H1 (cell line): Measurements from ENCODE around the gene PTPRG. TPM values are rescaled to one million over a fixed set of nuclear protein-coding genes. Genes with fewer than 3 reads are reported as not detected.

Experiments
- CTCF ChIA-PET: fragments of 300-600 bp; sonication (Branson Sonifier 250); formaldehyde crosslinking; loops from one replicate; lab custom pipeline; 2021; ENCODE audit not compliant: partially characterized antibody; lab: Charles Lee
- POLR2A ChIA-PET: fragments of 300-600 bp; sonication (Branson Sonifier 250); formaldehyde crosslinking; loops from one replicate; lab custom pipeline; 2021; ENCODE audit warnings: inconsistent platforms; ENCODE audit not compliant: partially characterized antibody; lab: Charles Lee
- DNase-seq, 2 experiments: peaks; one replicate each; pipeline versions ENCODE4 v3.0.0 to v3.0.0-alpha.2; 2010 to 2022; ENCODE audit warnings: low spot score in 2 of 2, low read depth in 1 of 2, mixed read lengths in 1 of 2
- FAIRE-seq: peaks from 2 replicates; lab custom pipeline; 2011; peaks lifted over from hg19 to GRCh38; lab: Jason Lieb, UNC
- H2AFZ ChIP-seq: 2 replicates; pipeline ENCODE4 v1.8.1; 2012; ENCODE audit warnings: low read length, inconsistent platforms
- H2AK5ac ChIP-seq: 2 replicates; pipeline ENCODE4 v1.6.1; 2013; ENCODE audit warnings: low read depth, low read length
- H2BK120ac ChIP-seq: replicated peaks from 2 replicates; pipeline ENCODE3; 2013; ENCODE audit warnings: low read depth, low read length, inconsistent platforms
- H2BK12ac ChIP-seq: 2 replicates; pipeline ENCODE4 v1.6.1; 2013; ENCODE audit warnings: low read depth, low read length
- H2BK15ac ChIP-seq: 2 replicates; pipeline ENCODE4 v1.6.1; 2013; ENCODE audit warnings: low read length
- H2BK20ac ChIP-seq: 2 replicates; pipeline ENCODE4 v1.6.1; 2013; ENCODE audit warnings: low read length
- H2BK5ac ChIP-seq: 2 replicates; pipeline ENCODE4 v1.6.1; 2013; ENCODE audit warnings: low read depth, low read length
- H3K14ac ChIP-seq: 2 replicates; pipeline ENCODE4 v1.6.1; 2013; ENCODE audit warnings: inconsistent platforms; ENCODE audit not compliant: insufficient read length
- H3K18ac ChIP-seq: 2 replicates; pipeline ENCODE4 v1.6.1; 2013; ENCODE audit warnings: low read length; ENCODE audit errors: extremely low read depth
- H3K23ac ChIP-seq: 2 replicates; pipeline ENCODE4 v1.6.1; 2013; ENCODE audit warnings: inconsistent platforms; ENCODE audit not compliant: insufficient read length
- H3K23me2 ChIP-seq: 2 replicates; pipeline ENCODE4 v1.6.1; 2013; ENCODE audit warnings: low read depth, low read length
- H3K27ac ChIP-seq: 2 replicates; pipeline ENCODE4 v1.6.1; 2011; ENCODE audit warnings: low read depth, low read length, inconsistent platforms
- H3K27me3 ChIP-seq, 4 experiments: replicated peaks in 1 of 4; 1 replicate in 1 of 4; 2 replicates in 3 of 4; pipeline versions ENCODE4 v1.6.1 to v1.8.1; 2011 to 2013; ENCODE audit warnings: low read length in 3 of 4, mild to moderate bottlenecking in 3 of 4, inconsistent platforms in 2 of 4, mixed read lengths in 2 of 4, moderate library complexity in 1 of 4; ENCODE audit not compliant: control insufficient read depth in 3 of 4, insufficient read depth in 3 of 4; ENCODE audit errors: extremely low read depth in 1 of 4
- H3K36me3 ChIP-seq, 4 experiments: 2 replicates each; pipeline versions ENCODE4 v1.6.1 to v1.8.1; 2011 to 2013; ENCODE audit warnings: mild to moderate bottlenecking in 4 of 4, low read length in 3 of 4, moderate library complexity in 2 of 4, control low read depth in 1 of 4, inconsistent platforms in 1 of 4; ENCODE audit not compliant: insufficient read depth in 4 of 4, control insufficient read depth in 2 of 4
- H3K4ac ChIP-seq: replicated peaks from 2 replicates; pipeline ENCODE3; 2013; ENCODE audit warnings: low read length, low read depth, mixed read lengths, inconsistent platforms; ENCODE audit not compliant: insufficient read length
- H3K4me1 ChIP-seq, 4 experiments: replicated peaks in 1 of 4; 1 replicate in 1 of 4; 2 replicates in 3 of 4; pipeline versions ENCODE4 v1.6.1 to v1.8.1; 2011 to 2013; ENCODE audit warnings: low read length in 3 of 4, inconsistent platforms in 2 of 4, mixed read lengths in 1 of 4; ENCODE audit not compliant: insufficient read depth in 4 of 4, control insufficient read depth in 3 of 4
- H3K4me2 ChIP-seq, 2 experiments: 2 replicates each; pipeline versions ENCODE4 v1.6.1 to v1.8.1; 2011 to 2013; ENCODE audit warnings: low read depth in 2 of 2, low read length in 2 of 2, control low read depth in 1 of 2, inconsistent platforms in 1 of 2, mild to moderate bottlenecking in 1 of 2; ENCODE audit not compliant: insufficient read depth in 1 of 2
- H3K4me3 ChIP-seq, 4 experiments: fragments of 200-600, 300-600 bp in 1 of 4; sonication (generic), shearing (Covaris generic), sonication (Bioruptor Twin) in 1 of 4; 2 replicates each; pipeline versions ENCODE4 v1.5.1 to v1.8.1; 2011 to 2016; ENCODE audit warnings: low read length in 4 of 4, low read depth in 3 of 4, control low read depth in 2 of 4, inconsistent platforms in 2 of 4, mild to moderate bottlenecking in 2 of 4, mixed read lengths in 1 of 4, moderate library complexity in 1 of 4; ENCODE audit not compliant: insufficient read depth in 2 of 4; ENCODE audit errors: extremely low read depth in 1 of 4
- H3K56ac ChIP-seq: replicated peaks from 2 replicates; pipeline ENCODE3; 2013; ENCODE audit warnings: low read depth, mild to moderate bottlenecking, mixed read lengths, low read length, inconsistent platforms; ENCODE audit not compliant: insufficient read length
- H3K79me1 ChIP-seq: 2 replicates; pipeline ENCODE4 v1.6.1; 2013; ENCODE audit warnings: low read depth, low read length, control low read depth
- H3K79me2 ChIP-seq, 2 experiments: 2 replicates each; pipeline versions ENCODE4 v1.6.1 to v1.8.1; 2012 to 2013; ENCODE audit warnings: low read length in 2 of 2, mild to moderate bottlenecking in 2 of 2, inconsistent platforms in 1 of 2; ENCODE audit not compliant: insufficient read depth in 2 of 2, control insufficient read depth in 1 of 2
- H3K9ac ChIP-seq, 4 experiments: replicated peaks in 1 of 4; 1 replicate in 1 of 4; 2 replicates in 3 of 4; pipeline versions ENCODE4 v1.6.1 to v1.8.1; 2011 to 2013; ENCODE audit warnings: low read depth in 3 of 4, low read length in 3 of 4, control low read depth in 2 of 4, mild to moderate bottlenecking in 2 of 4, moderate library complexity in 2 of 4, inconsistent platforms in 1 of 4; ENCODE audit errors: extremely low read depth in 1 of 4
- H3K9me3 ChIP-seq, 2 experiments: 2 replicates each; pipeline versions ENCODE4 v1.6.1 to v1.8.1; 2012 to 2013; ENCODE audit warnings: mild to moderate bottlenecking in 2 of 2, moderate library complexity in 2 of 2, control low read depth in 1 of 2, inconsistent platforms in 1 of 2, low read depth in 1 of 2, low read length in 1 of 2, mixed read lengths in 1 of 2; ENCODE audit not compliant: insufficient read depth in 2 of 2
- H4K20me1 ChIP-seq, 2 experiments: replicated peaks in 1 of 2; 2 replicates each; pipeline versions ENCODE3 to v1.8.1; 2011 to 2013; ENCODE audit warnings: inconsistent platforms in 2 of 2, low read length in 2 of 2, mild to moderate bottlenecking in 1 of 2; ENCODE audit not compliant: insufficient read depth in 2 of 2, control insufficient read depth in 1 of 2
- H4K5ac ChIP-seq: 2 replicates; pipeline ENCODE4 v1.6.1; 2013; ENCODE audit warnings: low read length, low read depth, mixed read lengths, inconsistent platforms; ENCODE audit not compliant: insufficient read length
- H4K8ac ChIP-seq: 2 replicates; pipeline ENCODE4 v1.8.0; 2013; ENCODE audit warnings: mild to moderate bottlenecking, moderate library complexity, low read length, inconsistent platforms; ENCODE audit not compliant: insufficient read depth; ENCODE audit errors: extremely low read depth
- H4K91ac ChIP-seq: replicated peaks from 2 replicates; pipeline ENCODE3; 2013; ENCODE audit warnings: low read length, mixed read lengths, inconsistent platforms; ENCODE audit not compliant: insufficient read length
- CBX8 ChIP-seq: fragments of 300-800, 300-1000 bp; sonication (generic); IDR thresholded peaks from 2 replicates; pipeline ENCODE4 v1.7.1; 2016; ENCODE audit warnings: low read depth, low read length, borderline replicate concordance
- SP1 ChIP-seq: IDR thresholded peaks from 2 replicates; pipeline ENCODE4 v1.6.1; 2011; ENCODE audit warnings: low read depth, low read length
- SRF ChIP-seq: IDR thresholded peaks from 2 replicates; pipeline ENCODE4 v1.6.1; 2011; ENCODE audit warnings: mild to moderate bottlenecking, low read depth, low read length, moderate library complexity
- YY1 ChIP-seq: IDR thresholded peaks from 2 replicates; pipeline ENCODE4 v1.6.1; 2011; ENCODE audit warnings: low read depth, mild to moderate bottlenecking, low read length
- WGBS, 2 experiments: shearing (Covaris generic) in 1 of 2; methylation state at CpG; one replicate each; pipeline versions ENCODE4 v1.1.6 to v1.1.7; 2013 to 2015; ENCODE audit warnings: low lambda C conversion rate in 2 of 2, mixed read lengths in 2 of 2, inconsistent platforms in 1 of 2, low coverage in 1 of 2, missing lambda C conversion rate in 1 of 2; ENCODE audit not compliant: insufficient replicate concordance in 2 of 2, insufficient coverage in 1 of 2, insufficient read length in 1 of 2; ENCODE audit errors: extremely low coverage in 1 of 2, missing lambda C conversion rate in 1 of 2; 5-methylcytosine and 5-hydroxymethylcytosine counted together
- polyA plus RNA-seq, 7 experiments: library from polyadenylated mRNA; depleted of rRNA in 3 of 7; stranded (reverse) in 5 of 7; unstranded in 2 of 7; fragments of >200 nt in 5 of 7; fragments of 200-250 nt in 2 of 7; gene quantifications; 1 replicate in 5 of 7; 2 replicates in 1 of 7; 4 replicates in 1 of 7; pipeline versions ENCODE4 v1.2.1 to v1.2.3, GENCODE V29; 2011 to 2013; ENCODE audit warnings: missing spikeins in 2 of 7, mixed read lengths in 2 of 7
- total RNA-seq: library from RNA; stranded (reverse); fragmentation: NEBNext Ultra II Directional; extraction: Animal tissue kit (Norgen Biotek cat#: 25700); gene quantifications from 2 replicates; pipeline ENCODE4 v1.2.1, GENCODE V29; 2021

The PTPRG gene
- total and polyA plus RNA-seq, 2 of the 8 experiments (the other 6 are each of a cell fraction or from before 2014, with no cell fraction given): 23.3 to 96.2 TPM

DNA sequence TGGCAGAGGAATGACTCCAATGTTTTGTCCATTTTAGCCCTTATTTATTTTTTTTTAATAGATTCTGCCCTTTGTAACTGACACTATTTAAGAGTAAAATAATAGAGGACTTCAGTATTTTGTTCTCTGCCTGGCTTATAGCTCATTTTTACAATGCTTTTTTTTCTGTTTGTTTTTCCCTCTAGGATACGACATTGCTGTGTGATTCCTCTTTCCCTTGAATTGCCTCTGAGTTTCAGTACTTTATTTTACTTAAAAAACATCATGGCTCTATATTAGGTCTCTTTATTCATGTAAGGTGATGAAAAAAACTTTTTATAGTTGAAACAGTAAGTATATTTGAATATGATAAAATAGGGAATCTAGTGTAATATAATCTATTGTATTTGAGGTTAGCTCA is 179.1 kb downstream of the PTPRG start:
- no peak overlapping the region for H4K91ac ChIP-seq
- DNase-seq (no peak), FAIRE-seq (no peak)
- H3K9ac ChIP-seq: no peak overlapping the region
- H3K79me1 ChIP-seq: peaks cover 7% of the 10 kb centered on the region
- no peak overlapping the region for H3K56ac ChIP-seq
- CTCF ChIA-PET: no interaction called here
- H2BK15ac ChIP-seq: no peak overlapping the region
- no peak overlapping the region for H4K8ac ChIP-seq
- H3K79me2 ChIP-seq: peaks cover 6 to 88% of the 10 kb centered on the region in 2 experiments; a peak in 3 of 4 replicates
- no peak overlapping the region for H3K4me3 ChIP-seq
- no peak overlapping the region for H3K4me2 ChIP-seq
- peaks cover 2 to 5% of the 10 kb centered on the region in 2 experiments for H4K20me1 ChIP-seq
- POLR2A ChIA-PET: interaction anchor here (0.6 to 1.0 kb wide), 3 partner anchors 8 to 11 kb away, joined by 3 read pairs; no protein-coding TSS in a partner anchor
- WGBS, 2 experiments: 85% methylated on average over 1 of the region's 1 CpG; no CpG with 5 or more reads in 1 of the 2 experiments
- no peak overlapping the region for H2BK5ac ChIP-seq
- no peaks in the 10 kb centered on the region for H3K36me3 ChIP-seq
- H3K4ac ChIP-seq: no peak overlapping the region
- no peak overlapping the region for H3K27ac ChIP-seq
- peaks cover 0 to 10% (median 3%) of the 10 kb centered on the region in 4 experiments; a peak in 4 of 7 replicates for H3K4me1 ChIP-seq
- no peaks in the 10 kb centered on the region for H3K23me2 ChIP-seq
- H3K14ac ChIP-seq: no peak overlapping the region
- H3K27me3 ChIP-seq: no peaks in the 10 kb centered on the region
- H2BK120ac ChIP-seq: no peak overlapping the region
- H3K9me3 ChIP-seq: no peaks in the 10 kb centered on the region
- TF ChIP-seq YY1 (no peak), SP1 (no peak), SRF (no peak), CBX8 (no peak)
- H4K5ac ChIP-seq: no peak overlapping the region
- no peak overlapping the region for H2BK20ac ChIP-seq
- H3K18ac ChIP-seq: no peak overlapping the region
- no peak overlapping the region for H2AK5ac ChIP-seq
- no peak overlapping the region for H2BK12ac ChIP-seq
- H2AFZ ChIP-seq: no peak overlapping the region
- H3K23ac ChIP-seq: no peak overlapping the region
